Keratinocyte (primary cell): ENCODE measurements around the gene RPL41. TPM values are rescaled to one million over a fixed set of nuclear protein-coding genes. Genes with fewer than 3 reads are reported as not detected.

ENCODE experiments used
- DNase-seq: peaks from one replicate; pipeline ENCODE4 v3.0.0-alpha.2; 2011; ENCODE audit warnings: low read depth, missing footprints, low spot score
- FAIRE-seq: peaks from 2 replicates; lab custom pipeline; 2011; peaks lifted over from hg19 to GRCh38; lab: Jason Lieb, UNC
- H2AFZ ChIP-seq: 2 replicates; pipeline ENCODE4 v1.6.0; 2012; ENCODE audit warnings: low read length, control low read depth, inconsistent platforms; ENCODE audit not compliant: control insufficient read depth
- H3K27ac ChIP-seq: 2 replicates; pipeline ENCODE4 v1.5.1; 2011; ENCODE audit warnings: low read length; ENCODE audit not compliant: control insufficient read depth, insufficient read depth
- H3K27me3 ChIP-seq: 3 replicates; pipeline ENCODE4 v1.6.0; 2011; ENCODE audit warnings: low read length; ENCODE audit not compliant: control insufficient read depth, insufficient read depth; ENCODE audit errors: extremely low read depth
- H3K36me3 ChIP-seq, 2 experiments: 2 replicates in 1 of 2; 3 replicates in 1 of 2; pipeline ENCODE4 v1.5.1; 2011; ENCODE audit warnings: low read length in 2 of 2, mild to moderate bottlenecking in 1 of 2; ENCODE audit not compliant: control insufficient read depth in 2 of 2, insufficient read depth in 2 of 2; ENCODE audit errors: extremely low read depth in 1 of 2
- H3K4me1 ChIP-seq: 3 replicates; pipeline ENCODE4 v1.5.1; 2011; ENCODE audit warnings: low read length; ENCODE audit not compliant: control insufficient read depth, insufficient read depth; ENCODE audit errors: extremely low read depth
- H3K4me2 ChIP-seq: 3 replicates; pipeline ENCODE4 v1.6.0; 2011; ENCODE audit warnings: low read depth, low read length; ENCODE audit not compliant: control insufficient read depth, insufficient read depth; ENCODE audit errors: extremely low read depth
- H3K4me3 ChIP-seq, 3 experiments: fragments of 200-600 bp in 1 of 3; sonication (generic) in 1 of 3; 2 replicates in 2 of 3; 3 replicates in 1 of 3; pipeline ENCODE4 v1.5.1; 2011 to 2016; ENCODE audit warnings: low read length in 3 of 3, mild to moderate bottlenecking in 3 of 3, control low read depth in 2 of 3, inconsistent platforms in 1 of 3, low read depth in 1 of 3, mixed read lengths in 1 of 3, mixed run types in 1 of 3, moderate library complexity in 1 of 3; ENCODE audit not compliant: control insufficient read depth in 2 of 3, insufficient read depth in 2 of 3; ENCODE audit errors: extremely low read depth in 1 of 3
- H3K79me2 ChIP-seq: 2 replicates; pipeline ENCODE4 v1.6.0; 2012; ENCODE audit warnings: low read length; ENCODE audit not compliant: control insufficient read depth, insufficient read depth
- H3K9ac ChIP-seq: 3 replicates; pipeline ENCODE4 v1.6.0; 2011; ENCODE audit warnings: low read length; ENCODE audit not compliant: control insufficient read depth, insufficient read depth; ENCODE audit errors: extremely low read depth
- H3K9me1 ChIP-seq: 3 replicates; pipeline ENCODE4 v1.6.0; 2011; ENCODE audit warnings: low read length; ENCODE audit not compliant: control insufficient read depth, insufficient read depth; ENCODE audit errors: extremely low read depth
- H3K9me3 ChIP-seq: 2 replicates; pipeline ENCODE4 v1.5.1; 2012; ENCODE audit warnings: low read depth, low read length; ENCODE audit not compliant: control insufficient read depth
- H4K20me1 ChIP-seq: 3 replicates; pipeline ENCODE4 v1.6.0; 2011; ENCODE audit warnings: low read length; ENCODE audit not compliant: control insufficient read depth, insufficient read depth; ENCODE audit errors: extremely low read depth
- EZH2 ChIP-seq: IDR thresholded peaks from one replicate; pipeline ENCODE4 v1.6.1; 2012; ENCODE audit warnings: inconsistent platforms, mild to moderate bottlenecking, low read length, moderate library complexity
- dilution Hi-C: fragments of 300-500 bp; cut with MboI; formaldehyde crosslinking; loops from one replicate; pipeline ENCODE4 v1.7.0; 2020; ENCODE audit warnings: low sequenced_read_pairs; ENCODE audit not compliant: extremely low pct_ligation_motif_present
- polyA plus RNA-seq, 5 experiments: library from polyadenylated mRNA; depleted of rRNA in 3 of 5; stranded (reverse) in 3 of 5; stranded (forward) in 1 of 5; unstranded in 1 of 5; fragments of >200 nt; gene quantifications; 1 replicate in 1 of 5; 2 replicates in 3 of 5; 3 replicates in 1 of 5; pipeline versions ENCODE4 v1.2.1 to v1.2.3, GENCODE V29; 2011 to 2012; ENCODE audit warnings: missing spikeins in 2 of 5, low read depth in 1 of 5, low replicate concordance in 1 of 5
- TF ChIP-seq, protein P1 (sequence below), 3 experiments: IDR thresholded peaks in 1 of 3; conservative IDR thresholded peaks in 1 of 3; optimal IDR thresholded peaks in 1 of 3; 2 replicates in 2 of 3; 3 replicates in 1 of 3; pipeline versions ENCODE3 to v1.5.1; 2011; ENCODE audit warnings: low read length in 3 of 3, mild to moderate bottlenecking in 3 of 3, moderate library complexity in 2 of 3, control low read depth in 1 of 3, inconsistent platforms in 1 of 3; ENCODE audit not compliant: insufficient read depth in 2 of 3; ENCODE audit errors: extremely low read depth in 1 of 3

RPL41 gene
- polyA plus RNA-seq, 1 donor (not counting 4 experiments of a cell fraction or from before 2014, with no cell fraction given) = 10,481 TPM

DNA sequence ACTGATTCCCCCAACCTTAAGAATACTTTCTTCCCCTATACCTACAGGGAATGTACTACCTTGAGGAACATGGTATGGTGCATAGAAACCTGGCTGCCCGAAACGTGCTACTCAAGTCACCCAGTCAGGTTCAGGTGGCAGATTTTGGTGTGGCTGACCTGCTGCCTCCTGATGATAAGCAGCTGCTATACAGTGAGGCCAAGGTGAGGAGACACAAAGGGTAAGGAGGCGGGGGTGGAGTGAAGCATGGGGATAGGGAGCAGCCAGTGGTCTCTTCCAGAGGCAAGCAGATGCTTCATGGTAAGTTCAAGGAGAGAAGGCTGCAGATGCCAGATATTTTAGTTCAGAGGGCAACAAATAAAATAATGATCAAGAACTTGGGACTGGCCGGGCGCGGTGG is 18.7 kb upstream of the RPL41 start:
- Histone ChIP-seq H2AFZ (no peak overlapping the region), H3K9me3 (no peaks in the 10 kb centered on the region), H3K4me1 (no peaks in the 10 kb centered on the region), H3K9me1 (no peaks in the 10 kb centered on the region), H3K4me2 (no peak overlapping the region), H3K9ac (no peak overlapping the region), H4K20me1 (no peaks in the 10 kb centered on the region), H3K27me3 (no peaks in the 10 kb centered on the region), H3K27ac (no peak overlapping the region), H3K4me3 (no peak overlapping the region), H3K36me3 (peaks cover 4 to 17% of the 10 kb centered on the region in 2 experiments), H3K79me2 (no peaks in the 10 kb centered on the region)
- TF ChIP-seq, protein P1, sequence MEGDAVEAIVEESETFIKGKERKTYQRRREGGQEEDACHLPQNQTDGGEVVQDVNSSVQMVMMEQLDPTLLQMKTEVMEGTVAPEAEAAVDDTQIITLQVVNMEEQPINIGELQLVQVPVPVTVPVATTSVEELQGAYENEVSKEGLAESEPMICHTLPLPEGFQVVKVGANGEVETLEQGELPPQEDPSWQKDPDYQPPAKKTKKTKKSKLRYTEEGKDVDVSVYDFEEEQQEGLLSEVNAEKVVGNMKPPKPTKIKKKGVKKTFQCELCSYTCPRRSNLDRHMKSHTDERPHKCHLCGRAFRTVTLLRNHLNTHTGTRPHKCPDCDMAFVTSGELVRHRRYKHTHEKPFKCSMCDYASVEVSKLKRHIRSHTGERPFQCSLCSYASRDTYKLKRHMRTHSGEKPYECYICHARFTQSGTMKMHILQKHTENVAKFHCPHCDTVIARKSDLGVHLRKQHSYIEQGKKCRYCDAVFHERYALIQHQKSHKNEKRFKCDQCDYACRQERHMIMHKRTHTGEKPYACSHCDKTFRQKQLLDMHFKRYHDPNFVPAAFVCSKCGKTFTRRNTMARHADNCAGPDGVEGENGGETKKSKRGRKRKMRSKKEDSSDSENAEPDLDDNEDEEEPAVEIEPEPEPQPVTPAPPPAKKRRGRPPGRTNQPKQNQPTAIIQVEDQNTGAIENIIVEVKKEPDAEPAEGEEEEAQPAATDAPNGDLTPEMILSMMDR (optimal IDR thresholded peaks at IDR 0.05 in 1 of 3, IDR thresholded peaks at IDR 0.05 in 1 of 3, conservative IDR thresholded peaks at IDR 0.05 in 1 of 3; ENCODE audit: extremely low read depth in 1 of 3, insufficient read depth in 2 of 3, low read length in 3 of 3) = no peak
- no peak for TF ChIP-seq EZH2
- no peak for DNase-seq
- FAIRE-seq = no peak
- dilution Hi-C loops = no loop called here

DNA sequence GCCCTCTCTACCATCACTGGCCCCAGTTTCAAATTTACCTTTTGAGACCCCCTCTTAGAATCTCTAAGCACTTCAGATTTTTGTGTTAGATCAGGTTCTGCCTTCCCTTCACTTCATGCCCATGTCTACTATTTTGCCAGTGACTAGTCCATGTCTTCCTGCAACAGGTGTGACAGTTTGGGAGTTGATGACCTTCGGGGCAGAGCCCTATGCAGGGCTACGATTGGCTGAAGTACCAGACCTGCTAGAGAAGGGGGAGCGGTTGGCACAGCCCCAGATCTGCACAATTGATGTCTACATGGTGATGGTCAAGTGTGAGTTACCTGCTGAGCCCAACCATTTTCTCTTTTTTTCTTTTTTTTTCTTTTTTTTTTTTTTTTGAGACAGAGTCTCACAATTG is 17.8 kb upstream of the RPL41 start:
- H3K9me3 ChIP-seq = no peaks in the 10 kb centered on the region
- H3K4me1 ChIP-seq = peaks cover 8% of the 10 kb centered on the region
- dilution Hi-C loops = no loop called here
- no peaks in the 10 kb centered on the region for H4K20me1 ChIP-seq
- no peak overlapping the region for H3K4me2 ChIP-seq
- no peak for FAIRE-seq
- no peaks in the 10 kb centered on the region for H3K27me3 ChIP-seq
- H3K36me3 ChIP-seq = peaks cover 4 to 17% of the 10 kb centered on the region in 2 experiments
- no peak overlapping the region for H3K4me3 ChIP-seq
- H3K9ac ChIP-seq = no peak overlapping the region
- no peaks in the 10 kb centered on the region for H3K79me2 ChIP-seq
- H3K27ac ChIP-seq = no peak overlapping the region
- no peak overlapping the region for H2AFZ ChIP-seq
- no peaks in the 10 kb centered on the region for H3K9me1 ChIP-seq
- DNase-seq = no peak
- TF ChIP-seq, protein P1 (optimal IDR thresholded peaks at IDR 0.05 in 1 of 3, IDR thresholded peaks at IDR 0.05 in 1 of 3, conservative IDR thresholded peaks at IDR 0.05 in 1 of 3; ENCODE audit: extremely low read depth in 1 of 3, insufficient read depth in 2 of 3, low read length in 3 of 3) = no peak
- TF ChIP-seq EZH2 = no peak
